Left colon (tissue), 2 donors: ENCODE data around the gene SDK1. TPM values are rescaled to one million over a fixed set of nuclear protein-coding genes. Genes with fewer than 3 reads are reported as not detected.

Experiments
- ATAC-seq: fragments of 200-7000 bp; cut with Tn5 transposase; one replicate; pipeline ENCODE4 v1.9.1; 2020; ENCODE audit warnings: mild to moderate bottlenecking, moderate library complexity
- DNase-seq, 2 donors: peaks; one replicate each; pipeline ENCODE4 v3.0.0-alpha.2; 2020
- intact Hi-C, 2 donors: fragments of 100-400 bp; cut with DNase I in 1 of 2; cut with micrococcal nuclease in 1 of 2; formaldehyde crosslinking; loops; one replicate each; pipeline versions ENCODE4 v1.11.2 to v1.14.0; 2022; cut with DNase I, micrococcal nuclease
- long read RNA-seq: library from polyadenylated mRNA; unstranded; transcript quantifications from one replicate; pipeline ENCODE4 v2.0.0, GENCODE V29; 2021
- total RNA-seq, 2 donors: library from RNA; stranded (reverse); fragmentation: NEBNext Ultra II Directional; extraction: Animal tissue kit (Norgen Biotek cat#: 25700); gene quantifications; one replicate each; pipeline ENCODE4 v1.2.1, GENCODE V29; 2021
- donor health status: DM: no; HTN: no; CAD: no.
- donor health status: DM: yes; HTN: yes; CAD: no.

The SDK1 gene
- total RNA-seq = 1 to 10 TPM; 3.4 to 5.8 TPM
- long read RNA-seq = 0 reads

- DNase-seq (peak; percentile 87 to 93), ATAC-seq (peak; percentile 98)
- intact Hi-C loops = no loop called here
These were observed at the start of gene SDK1 for GRCh38 chr7:3300651-3301448. Gene SDK1, plus strand, starts transcription at chr7:3301252. Its CDS starts 335 bp downstream, at chr7:3301587.

- DNase-seq = no peak
- no peak for ATAC-seq
- intact Hi-C loops = no loop called here
These were observed 46.3 kb upstream of the SDK1 start for GRCh38 chr7:3254718-3255117.

- ATAC-seq = no peak
- no peak for DNase-seq
- intact Hi-C loops = no loop called here
These were observed 41.2 kb upstream of the SDK1 start for GRCh38 chr7:3259711-3260400.

- DNase-seq (no peak), ATAC-seq (no peak)
These were observed 40.7 kb upstream of the SDK1 start for GRCh38 chr7:3260401-3260715.

GRCh38 chr7:3264693-3265339 lies 36.2 kb upstream of the SDK1 start:
- intact Hi-C loops = no loop called here
- DNase-seq = no peak
- no peak for ATAC-seq

More at GRCh38 chr7:3260401-3260715, 40.7 kb upstream of the SDK1 start:
- intact Hi-C loops = no loop called here

GRCh38 chr7:3265388-3265787 lies 35.7 kb upstream of the SDK1 start:
- ATAC-seq (no peak), DNase-seq (no peak)
- intact Hi-C loops = no loop called here

- ATAC-seq (no peak), DNase-seq (no peak)
- intact Hi-C loops = no loop called here
These were observed 34.8 kb upstream of the SDK1 start for GRCh38 chr7:3266240-3266639.

- ATAC-seq = no peak
- intact Hi-C loops = no loop called here
- no peak for DNase-seq
These were observed 32.9 kb upstream of the SDK1 start for GRCh38 chr7:3267966-3268690.

- DNase-seq = no peak
- intact Hi-C loops = no loop called here
- ATAC-seq = no peak
These were observed 30.7 kb upstream of the SDK1 start for GRCh38 chr7:3270362-3270761.

GRCh38 chr7:3271298-3271697 lies 29.8 kb upstream of the SDK1 start:
- ATAC-seq = no peak
- intact Hi-C loops = no loop called here

GRCh38 chr7:3272691-3273141 lies 28.3 kb upstream of the SDK1 start:
- ATAC-seq (no peak), DNase-seq (no peak)
- intact Hi-C loops = no loop called here

More at GRCh38 chr7:3271298-3271697, 29.8 kb upstream of the SDK1 start:
- no peak for DNase-seq

- ATAC-seq (no peak), DNase-seq (no peak)
- intact Hi-C loops = no loop called here
These were observed 26.9 kb upstream of the SDK1 start for GRCh38 chr7:3274131-3274530.

- DNase-seq = no peak
- intact Hi-C loops = no loop called here
- ATAC-seq = no peak
These were observed 23.2 kb upstream of the SDK1 start for GRCh38 chr7:3277604-3278572.

GRCh38 chr7:3279147-3279818 lies 21.8 kb upstream of the SDK1 start:
- DNase-seq = no peak
- intact Hi-C loops = no loop called here
- ATAC-seq = no peak

- intact Hi-C loops = no loop called here
- peak in 1 of 2 donors; percentile 35 for DNase-seq
- no peak for ATAC-seq
These were observed 20.6 kb upstream of the SDK1 start for GRCh38 chr7:3280445-3280844.

- ATAC-seq (no peak), DNase-seq (no peak)
- intact Hi-C loops = no loop called here
These were observed 20.0 kb upstream of the SDK1 start for GRCh38 chr7:3280946-3281656.

GRCh38 chr7:3282457-3282856 lies 18.6 kb upstream of the SDK1 start:
- ATAC-seq (no peak), DNase-seq (peak in 1 of 2 donors; percentile 33)
- intact Hi-C loops = no loop called here
